GM18505 (cell line): ENCODE data around the gene CLEC5A.
"Not testable (repeated sequence)": the region's sequence is repeated elsewhere in the genome, so short reads cannot be mapped to it uniquely, and the experiment has no call there.

ENCODE experiments used
- ATAC-seq: cut with Tn5 transposase; IDR thresholded peaks from one replicate; pipeline ENCODE4 v1.9.1; 2021; ENCODE audit not compliant: unreplicated experiment
- POLR2A ChIP-seq: IDR thresholded peaks from 4 replicates; pipeline ENCODE4 v1.6.1; 2011; ENCODE audit warnings: borderline replicate concordance; ENCODE audit not compliant: insufficient read depth, insufficient read length; ENCODE audit errors: extremely low read depth

Gene CLEC5A

GRCh38 chr7:141928146-141928844, 18.5 kb downstream of the CLEC5A start:
- no peak for ATAC-seq
- TF ChIP-seq POLR2A = no peak

- no peak for TF ChIP-seq POLR2A
- no peak for ATAC-seq
Measured at GRCh38 chr7:141920281-141920680, 26.5 kb downstream of the CLEC5A start.

- no peak for ATAC-seq
- no peak for TF ChIP-seq POLR2A
Measured at GRCh38 chr7:141916099-141916498, 30.7 kb downstream of the CLEC5A start, which contains the start of gene OR9A4. Gene OR9A4, plus strand, starts transcription at chr7:141916399. Its CDS starts 2,477 bp downstream, at chr7:141918876.

GRCh38 chr7:141915565-141915964, 31.2 kb downstream of the CLEC5A start:
- no peak for TF ChIP-seq POLR2A
- no peak for ATAC-seq

GRCh38 chr7:141911391-141911790, 35.4 kb downstream of the CLEC5A start:
- TF ChIP-seq POLR2A = no peak

GRCh38 chr7:141906285-141906684, 40.5 kb downstream of the CLEC5A start:
- ATAC-seq = no peak
- TF ChIP-seq POLR2A = no peak

More at GRCh38 chr7:141911391-141911790, 35.4 kb downstream of the CLEC5A start:
- no peak for ATAC-seq

- ATAC-seq = not testable (repeated sequence)
Measured at GRCh38 chr7:141899366-141899765, 47.4 kb downstream of the CLEC5A start.

GRCh38 chr7:141891336-141891735, 55.4 kb downstream of the CLEC5A start:
- ATAC-seq = no peak
- no peak for TF ChIP-seq POLR2A

- TF ChIP-seq POLR2A = no peak
- ATAC-seq = no peak
Measured at GRCh38 chr7:141889321-141889720, 57.5 kb downstream of the CLEC5A start.

GRCh38 chr7:141884539-141885225, 62.1 kb downstream of the CLEC5A start:
- ATAC-seq = peak; percentile 92

GRCh38 chr7:141880960-141881359, 65.8 kb downstream of the CLEC5A start:
- TF ChIP-seq POLR2A = no peak
- no peak for ATAC-seq

More at GRCh38 chr7:141884539-141885225, 62.1 kb downstream of the CLEC5A start:
- no peak for TF ChIP-seq POLR2A

- no peak for TF ChIP-seq POLR2A
- no peak for ATAC-seq
Measured at GRCh38 chr7:141877365-141877764, 69.4 kb downstream of the CLEC5A start.
